Memory B cell (primary cell): Measurements from ENCODE around the gene PAX5.

ENCODE experiments used
- ATAC-seq: fragments of 150-1000 bp; cut with Tn5 transposase; 2 replicates; pipeline ENCODE4 v1.10.0; 2021; ENCODE audit warnings: low read depth, mild to moderate bottlenecking, moderate library complexity
- DNase-seq, 2 donors: peaks; one replicate each; pipeline ENCODE4 v3.0.0; 2022; ENCODE audit warnings: low spot score in 2 of 2
- H3K27ac Mint-ChIP-seq: one replicate; pipeline ENCODE4 v1.8.0; 2022; ENCODE audit warnings: mild to moderate bottlenecking, moderate library complexity, mixed read lengths
- H3K27me3 Mint-ChIP-seq: one replicate; pipeline ENCODE4 v1.8.0; 2022; ENCODE audit warnings: mixed read lengths
- H3K36me3 Mint-ChIP-seq: one replicate; pipeline ENCODE4 v1.8.0; 2022; ENCODE audit warnings: mild to moderate bottlenecking, mixed read lengths
- H3K4me1 Mint-ChIP-seq: one replicate; pipeline ENCODE4 v1.8.0; 2022; ENCODE audit warnings: mixed read lengths
- H3K4me3 Mint-ChIP-seq: one replicate; pipeline ENCODE4 v1.8.0; 2022; ENCODE audit warnings: mild to moderate bottlenecking, moderate library complexity, mixed read lengths
- H3K9me3 Mint-ChIP-seq: one replicate; pipeline ENCODE4 v1.8.0; 2022; ENCODE audit warnings: mixed read lengths

Gene PAX5

GRCh38 chr9:36924757-36925432 lies 109.2 kb downstream of the PAX5 start:
- no peak for ATAC-seq
- Mint-ChIP-seq H3K4me3 (no peak overlapping the region), H3K27me3 (no peaks in the 10 kb centered on the region), H3K27ac (peak overlapping the region; percentile 91), H3K9me3 (no peaks in the 10 kb centered on the region), H3K4me1 (peaks cover 56% of the 10 kb centered on the region), H3K36me3 (peaks cover 53% of the 10 kb centered on the region)
- no peak for DNase-seq

- no peak for ATAC-seq
- Mint-ChIP-seq H3K36me3 (peaks cover 54% of the 10 kb centered on the region), H3K27ac (peak overlapping the region; percentile 91), H3K4me3 (no peak overlapping the region), H3K27me3 (no peaks in the 10 kb centered on the region), H3K4me1 (peaks cover 50% of the 10 kb centered on the region), H3K9me3 (no peaks in the 10 kb centered on the region)
- no peak for DNase-seq
Measured at GRCh38 chr9:36924071-36924470, 110.0 kb downstream of the PAX5 start.

- H3K36me3 Mint-ChIP-seq: peaks cover 54% of the 10 kb centered on the region
- H3K4me3 Mint-ChIP-seq: no peak overlapping the region
Measured at GRCh38 chr9:36923025-36923625, 110.9 kb downstream of the PAX5 start.

GRCh38 chr9:36922548-36922947 lies 111.5 kb downstream of the PAX5 start:
- H3K27me3 Mint-ChIP-seq: no peaks in the 10 kb centered on the region
- peaks cover 57% of the 10 kb centered on the region for H3K36me3 Mint-ChIP-seq
- H3K4me1 Mint-ChIP-seq: peaks cover 43% of the 10 kb centered on the region
- no peaks in the 10 kb centered on the region for H3K9me3 Mint-ChIP-seq
- no peak overlapping the region for H3K4me3 Mint-ChIP-seq
- DNase-seq: no peak
- no peak for ATAC-seq
- H3K27ac Mint-ChIP-seq: peak overlapping the region; percentile 91

More at GRCh38 chr9:36923025-36923625, 110.9 kb downstream of the PAX5 start:
- Mint-ChIP-seq H3K4me1 (peaks cover 45% of the 10 kb centered on the region), H3K27ac (peak overlapping the region; percentile 91), H3K27me3 (no peaks in the 10 kb centered on the region), H3K9me3 (no peaks in the 10 kb centered on the region)
- no peak for DNase-seq
- ATAC-seq: no peak

- Mint-ChIP-seq H3K4me1 (peaks cover 13% of the 10 kb centered on the region), H3K36me3 (peaks cover 24% of the 10 kb centered on the region), H3K9me3 (no peaks in the 10 kb centered on the region), H3K27ac (peak overlapping the region; percentile 68), H3K27me3 (no peaks in the 10 kb centered on the region), H3K4me3 (no peak overlapping the region)
- ATAC-seq: no peak
- DNase-seq: no peak
Measured at GRCh38 chr9:36914212-36914577, 119.9 kb downstream of the PAX5 start.

- peaks cover 12% of the 10 kb centered on the region for H3K4me1 Mint-ChIP-seq
- no peaks in the 10 kb centered on the region for H3K9me3 Mint-ChIP-seq
- H3K27me3 Mint-ChIP-seq: no peaks in the 10 kb centered on the region
- H3K36me3 Mint-ChIP-seq: peaks cover 19% of the 10 kb centered on the region
- no peak overlapping the region for H3K4me3 Mint-ChIP-seq
- peak overlapping the region; percentile 68 for H3K27ac Mint-ChIP-seq
- no peak for ATAC-seq
- DNase-seq: no peak
Measured at GRCh38 chr9:36913393-36914211, 120.5 kb downstream of the PAX5 start.

GRCh38 chr9:36912620-36913019 lies 121.4 kb downstream of the PAX5 start:
- H3K4me1 Mint-ChIP-seq: peaks cover 15% of the 10 kb centered on the region
- H3K27ac Mint-ChIP-seq: peak overlapping the region; percentile 68
- no peaks in the 10 kb centered on the region for H3K27me3 Mint-ChIP-seq
- peaks cover 15% of the 10 kb centered on the region for H3K36me3 Mint-ChIP-seq
- DNase-seq (no peak), ATAC-seq (no peak)
- no peaks in the 10 kb centered on the region for H3K9me3 Mint-ChIP-seq
- H3K4me3 Mint-ChIP-seq: no peak overlapping the region

GRCh38 chr9:36911601-36912412 lies 122.3 kb downstream of the PAX5 start:
- peaks cover 17% of the 10 kb centered on the region for H3K36me3 Mint-ChIP-seq
- DNase-seq (no peak), ATAC-seq (no peak)
- peaks cover 16% of the 10 kb centered on the region for H3K4me1 Mint-ChIP-seq
- H3K27me3 Mint-ChIP-seq: no peaks in the 10 kb centered on the region
- peak overlapping the region; percentile 20 for H3K27ac Mint-ChIP-seq
- H3K9me3 Mint-ChIP-seq: no peaks in the 10 kb centered on the region
- H3K4me3 Mint-ChIP-seq: no peak overlapping the region

- Mint-ChIP-seq H3K36me3 (peaks cover 20% of the 10 kb centered on the region), H3K27me3 (no peaks in the 10 kb centered on the region), H3K9me3 (no peaks in the 10 kb centered on the region), H3K27ac (peak overlapping the region; percentile 19), H3K4me1 (peaks cover 18% of the 10 kb centered on the region), H3K4me3 (no peak overlapping the region)
- DNase-seq (no peak), ATAC-seq (no peak)
Measured at GRCh38 chr9:36911037-36911436, 123.0 kb downstream of the PAX5 start.

- ATAC-seq (no peak), DNase-seq (no peak)
- no peaks in the 10 kb centered on the region for H3K27me3 Mint-ChIP-seq
- H3K27ac Mint-ChIP-seq: peak overlapping the region; percentile 85
- peaks cover 42% of the 10 kb centered on the region for H3K4me1 Mint-ChIP-seq
- H3K36me3 Mint-ChIP-seq: peaks cover 32% of the 10 kb centered on the region
- H3K4me3 Mint-ChIP-seq: no peak overlapping the region
- H3K9me3 Mint-ChIP-seq: no peaks in the 10 kb centered on the region
Measured at GRCh38 chr9:36906492-36906891, 127.6 kb downstream of the PAX5 start.

- no peaks in the 10 kb centered on the region for H3K27me3 Mint-ChIP-seq
- H3K27ac Mint-ChIP-seq: peak overlapping the region; percentile 85
- no peak for ATAC-seq
- no peak for DNase-seq
- peaks cover 40% of the 10 kb centered on the region for H3K4me1 Mint-ChIP-seq
- no peaks in the 10 kb centered on the region for H3K9me3 Mint-ChIP-seq
- H3K4me3 Mint-ChIP-seq: no peak overlapping the region
- H3K36me3 Mint-ChIP-seq: peaks cover 38% of the 10 kb centered on the region
Measured at GRCh38 chr9:36905101-36906066, 128.7 kb downstream of the PAX5 start.

- Mint-ChIP-seq H3K4me3 (no peak overlapping the region), H3K36me3 (peaks cover 45% of the 10 kb centered on the region), H3K27me3 (no peaks in the 10 kb centered on the region), H3K9me3 (no peaks in the 10 kb centered on the region), H3K27ac (peak overlapping the region; percentile 85), H3K4me1 (peaks cover 48% of the 10 kb centered on the region)
- DNase-seq (no peak), ATAC-seq (no peak)
Measured at GRCh38 chr9:36903541-36904435, 130.3 kb downstream of the PAX5 start.
